C4-2B (cell line): ENCODE results near the gene ASMTL.

Source experiments
- CTCF ChIP-seq: fragments of 450-650 bp; conservative IDR thresholded peaks from 2 replicates; pipeline ENCODE4 v1.5.1; 2017; ENCODE audit warnings: mild to moderate bottlenecking
- ZFX ChIP-seq: fragments of 450-650 bp; IDR thresholded peaks from 2 replicates; pipeline ENCODE4 v1.6.1; 2017

GRCh38 chrX:1418901-1419544 is 33.7 kb downstream of the ASMTL start:
- TF ChIP-seq CTCF (no peak), ZFX (no peak)
